Measurements from ENCODE around the gene TLR1. TPM values are rescaled to one million over a fixed set of nuclear protein-coding genes. Genes with fewer than 3 reads are reported as not detected.

The TLR1 gene
- total RNA-seq, 4 donors from 2014 or later, result 4.3 to 14.9 (median 9.1) TPM

GRCh38 chr4:38785901-38786402 is 18.6 kb downstream of the TLR1 start:
- intact Hi-C loops (cut with DNase I), result no loop called here
- H3K36me3 ChIP-seq, result no peaks in the 10 kb centered on the region
- no peaks in the 10 kb centered on the region for H3K27me3 ChIP-seq
- 82% methylated on average over 8 of the region's 8 CpGs for whole genome bisulfite sequencing
- TF ChIP-seq POLR2A (IDR thresholded peaks at IDR 0.05; ENCODE audit: low read depth) (no peak), EP300 (IDR thresholded peaks at IDR 0.05) (no peak), POLR2AphosphoS5 (IDR thresholded peaks at IDR 0.05) (no peak), CTCF (IDR thresholded peaks at IDR 0.05) (no peak)
- no peaks in the 10 kb centered on the region for H3K4me1 ChIP-seq
- no peak overlapping the region for H3K4me3 ChIP-seq
- no peak overlapping the region for H3K27ac ChIP-seq (replicated peaks in 1 of 4)
- DNase-seq (ENCODE audit: extremely low spot score), result no peak
- no peaks in the 10 kb centered on the region for H3K9me3 ChIP-seq

- intact Hi-C loops (cut with DNase I), result no loop called here
- H3K27ac ChIP-seq (replicated peaks in 1 of 4), result no peak overlapping the region
These were observed 19.4 kb downstream of the TLR1 start for GRCh38 chr4:38785041-38785790.

GRCh38 chr4:38784141-38784540 is 20.4 kb downstream of the TLR1 start:
- WGBS, result 100% methylated on average over 3 of the region's 4 CpGs
- Histone ChIP-seq H3K27ac (replicated peaks in 1 of 4) (no peak overlapping the region), H3K4me1 (no peaks in the 10 kb centered on the region), H3K36me3 (no peaks in the 10 kb centered on the region), H3K4me3 (no peak overlapping the region), H3K9me3 (no peaks in the 10 kb centered on the region), H3K27me3 (no peaks in the 10 kb centered on the region)
- no peak for DNase-seq (ENCODE audit: extremely low spot score)
- intact Hi-C loops (cut with DNase I), result no loop called here
- TF ChIP-seq POLR2A (IDR thresholded peaks at IDR 0.05; ENCODE audit: low read depth) (no peak), POLR2AphosphoS5 (IDR thresholded peaks at IDR 0.05) (no peak), CTCF (IDR thresholded peaks at IDR 0.05) (no peak), EP300 (IDR thresholded peaks at IDR 0.05) (no peak)

More at GRCh38 chr4:38785041-38785790, 19.4 kb downstream of the TLR1 start:
- no peaks in the 10 kb centered on the region for H3K9me3 ChIP-seq
- no peaks in the 10 kb centered on the region for H3K27me3 ChIP-seq
- no peaks in the 10 kb centered on the region for H3K36me3 ChIP-seq
- no peaks in the 10 kb centered on the region for H3K4me1 ChIP-seq
- DNase-seq (ENCODE audit: extremely low spot score), result no peak
- 65% methylated on average over 6 of the region's 6 CpGs for WGBS
- TF ChIP-seq POLR2AphosphoS5 (IDR thresholded peaks at IDR 0.05), result no peak
- no peak for TF ChIP-seq CTCF (IDR thresholded peaks at IDR 0.05)
- TF ChIP-seq EP300 (IDR thresholded peaks at IDR 0.05), result no peak
- TF ChIP-seq POLR2A (IDR thresholded peaks at IDR 0.05; ENCODE audit: low read depth), result no peak
- no peak overlapping the region for H3K4me3 ChIP-seq

- Histone ChIP-seq H3K4me1 (no peaks in the 10 kb centered on the region), H3K4me3 (no peak overlapping the region), H3K9me3 (no peaks in the 10 kb centered on the region), H3K36me3 (no peaks in the 10 kb centered on the region), H3K27me3 (no peaks in the 10 kb centered on the region), H3K27ac (replicated peaks in 1 of 4) (no peak overlapping the region)
- intact Hi-C loops (cut with DNase I), result loop anchor here (1.0 kb wide), 1 partner anchor 24 kb away; no protein-coding TSS in a partner anchor
- no peak for DNase-seq (ENCODE audit: extremely low spot score)
- WGBS, result 87% methylated on average over 8 of the region's 8 CpGs
- no peak for TF ChIP-seq CTCF (IDR thresholded peaks at IDR 0.05)
- TF ChIP-seq POLR2A (IDR thresholded peaks at IDR 0.05; ENCODE audit: low read depth), result no peak
These were observed 21.5 kb downstream of the TLR1 start for GRCh38 chr4:38783109-38783460.
